ENCODE data around the gene NEK7.

The NEK7 gene

DNA sequence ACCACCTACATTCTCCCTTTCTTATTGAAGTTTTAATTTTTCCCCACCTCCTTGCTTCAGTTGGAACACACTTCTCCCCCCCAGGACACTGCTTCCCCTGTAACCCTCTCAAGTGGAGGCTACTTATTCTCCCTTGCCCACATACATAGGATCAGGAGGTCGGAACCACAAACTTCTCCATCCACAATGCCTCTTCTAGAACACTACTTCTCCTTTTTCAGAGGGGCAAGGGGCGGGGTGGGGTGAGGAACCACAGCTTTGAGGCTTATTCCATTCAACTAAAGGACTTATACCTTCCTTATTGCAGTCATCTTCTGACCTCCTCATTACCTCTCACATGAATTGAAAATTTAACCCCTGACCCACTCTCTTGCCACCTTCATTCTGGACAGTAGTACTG lies 81.3 kb downstream of the NEK7 start:
- no peaks in the 10 kb centered on the region for H3K9me3 ChIP-seq
- H3K4me3 ChIP-seq (ENCODE audit: low read depth in 1 of 2, low read length in 1 of 2): no peak overlapping the region
- H3K27ac ChIP-seq: peak overlapping the region; percentile 22
- H3K4me1 ChIP-seq (ENCODE audit: control insufficient read depth in 1 of 2, insufficient read depth in 1 of 2, low read depth in 1 of 2, low read length in 1 of 2): peaks cover 10 to 13% of the 10 kb centered on the region in 2 experiments
- no peak for TF ChIP-seq CTCF (IDR thresholded peaks at IDR 0.05)
- no peaks in the 10 kb centered on the region for H3K27me3 ChIP-seq
- no peaks in the 10 kb centered on the region for H3K36me3 ChIP-seq

DNA sequence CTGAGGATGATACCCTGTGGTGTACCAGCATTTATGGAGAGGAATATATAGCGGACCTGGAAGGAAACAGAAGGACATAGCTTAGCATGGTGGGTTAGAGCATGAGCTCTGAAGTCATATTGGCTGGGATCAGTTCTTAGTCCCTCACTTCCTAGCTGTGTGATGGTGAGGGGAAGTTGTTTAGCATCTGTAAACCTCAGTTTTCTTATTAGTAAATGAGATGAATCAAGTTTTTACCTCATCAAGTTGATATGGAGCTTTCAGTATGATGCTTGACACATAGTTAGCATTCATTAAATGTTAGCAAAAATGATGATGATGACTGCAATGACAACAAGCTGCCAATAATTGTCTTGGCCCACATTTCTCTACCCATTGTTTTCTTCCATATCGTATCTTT lies 84.8 kb downstream of the NEK7 start:
- Histone ChIP-seq H3K4me3 (ENCODE audit: low read depth in 1 of 2, low read length in 1 of 2) (no peak overlapping the region), H3K4me1 (ENCODE audit: control insufficient read depth in 1 of 2, insufficient read depth in 1 of 2, low read depth in 1 of 2, low read length in 1 of 2) (peaks cover 8 to 10% of the 10 kb centered on the region in 2 experiments), H3K27me3 (no peaks in the 10 kb centered on the region), H3K9me3 (no peaks in the 10 kb centered on the region), H3K27ac (no peak overlapping the region), H3K36me3 (peaks cover 5% of the 10 kb centered on the region)
- TF ChIP-seq CTCF (IDR thresholded peaks at IDR 0.05): no peak

DNA sequence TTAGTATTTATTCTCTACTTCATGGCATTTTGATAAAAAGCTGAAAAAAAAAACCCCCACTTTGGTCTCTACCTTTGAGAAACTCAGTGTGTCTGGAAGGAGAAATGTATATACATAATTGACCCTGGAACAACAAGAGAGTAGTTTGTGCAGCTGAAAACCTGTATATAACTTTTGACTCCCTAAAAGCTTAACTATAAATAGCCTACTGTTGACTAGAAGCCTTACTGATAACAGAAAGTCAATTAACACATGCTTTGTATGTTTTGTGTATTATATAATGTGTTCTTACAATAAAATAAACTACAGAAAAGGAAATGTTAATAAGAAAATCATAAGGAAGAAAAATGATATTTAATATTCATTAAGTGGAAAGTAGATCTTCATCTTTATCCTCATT lies 88.0 kb downstream of the NEK7 start:
- no peak overlapping the region for H3K4me3 ChIP-seq (ENCODE audit: low read depth in 1 of 2, low read length in 1 of 2)
- H3K27me3 ChIP-seq: no peaks in the 10 kb centered on the region

GRCh38 chr1:198245379-198245778 lies 88.6 kb downstream of the NEK7 start:
- no peak for TF ChIP-seq CTCF (IDR thresholded peaks at IDR 0.05)
- Histone ChIP-seq H3K4me3 (ENCODE audit: low read depth in 1 of 2, low read length in 1 of 2) (no peak overlapping the region), H3K27ac (no peak overlapping the region), H3K27me3 (no peaks in the 10 kb centered on the region), H3K36me3 (peaks cover 6% of the 10 kb centered on the region), H3K4me1 (ENCODE audit: control insufficient read depth in 1 of 2, insufficient read depth in 1 of 2, low read depth in 1 of 2, low read length in 1 of 2) (no peaks in the 10 kb centered on the region), H3K9me3 (no peaks in the 10 kb centered on the region)

More for the DNA sequence above, 88.0 kb downstream of the NEK7 start:
- Histone ChIP-seq H3K36me3 (peaks cover 6% of the 10 kb centered on the region), H3K9me3 (no peaks in the 10 kb centered on the region), H3K27ac (no peak overlapping the region), H3K4me1 (ENCODE audit: control insufficient read depth in 1 of 2, insufficient read depth in 1 of 2, low read depth in 1 of 2, low read length in 1 of 2) (no peaks in the 10 kb centered on the region)
- no peak for TF ChIP-seq CTCF (IDR thresholded peaks at IDR 0.05)

GRCh38 chr1:198246337-198246736 lies 89.5 kb downstream of the NEK7 start:
- no peak overlapping the region for H3K27ac ChIP-seq
- H3K36me3 ChIP-seq: peaks cover 6% of the 10 kb centered on the region
- no peak overlapping the region for H3K4me3 ChIP-seq (ENCODE audit: low read depth in 1 of 2, low read length in 1 of 2)
- H3K4me1 ChIP-seq (ENCODE audit: control insufficient read depth in 1 of 2, insufficient read depth in 1 of 2, low read depth in 1 of 2, low read length in 1 of 2): no peaks in the 10 kb centered on the region
- TF ChIP-seq CTCF (IDR thresholded peaks at IDR 0.05): no peak
- no peaks in the 10 kb centered on the region for H3K9me3 ChIP-seq
- no peaks in the 10 kb centered on the region for H3K27me3 ChIP-seq

- no peaks in the 10 kb centered on the region for H3K27me3 ChIP-seq
- peak overlapping the region; percentile 11 for H3K27ac ChIP-seq
- H3K9me3 ChIP-seq: no peaks in the 10 kb centered on the region
- H3K36me3 ChIP-seq: no peaks in the 10 kb centered on the region
- TF ChIP-seq CTCF (IDR thresholded peaks at IDR 0.05): no peak
- H3K4me3 ChIP-seq (ENCODE audit: low read depth in 1 of 2, low read length in 1 of 2): no peak overlapping the region
- no peaks in the 10 kb centered on the region for H3K4me1 ChIP-seq (ENCODE audit: control insufficient read depth in 1 of 2, insufficient read depth in 1 of 2, low read depth in 1 of 2, low read length in 1 of 2)
These were observed 96.5 kb downstream of the NEK7 start for GRCh38 chr1:198253259-198253658.
